NT2/D1 (cell line): ENCODE measurements around the gene HRH2.

ENCODE experiments used
- YY1 ChIP-seq: IDR thresholded peaks from 2 replicates; pipeline ENCODE4 v1.6.1; 2011; ENCODE audit not compliant: insufficient read length, insufficient read depth
- ZNF274 ChIP-seq: IDR thresholded peaks from 2 replicates; pipeline ENCODE4 v1.6.1; 2011; ENCODE audit warnings: mild to moderate bottlenecking, low read depth, low read length

GRCh38 chr5:175682664-175683063 lies 24.8 kb downstream of the HRH2 start:
- no peak for TF ChIP-seq YY1
- TF ChIP-seq ZNF274: no peak
